GM21360 (cell line): Measurements from ENCODE around the gene YIPF1.
"Not testable (repeated sequence)": the region's sequence is repeated elsewhere in the genome, so short reads cannot be mapped to it uniquely, and the experiment has no call there.

Experiments used
- ATAC-seq: cut with Tn5 transposase; IDR thresholded peaks from one replicate; pipeline ENCODE4 v1.9.1; 2021; ENCODE audit warnings: mild to moderate bottlenecking, moderate library complexity; ENCODE audit not compliant: unreplicated experiment

YIPF1 gene

DNA sequence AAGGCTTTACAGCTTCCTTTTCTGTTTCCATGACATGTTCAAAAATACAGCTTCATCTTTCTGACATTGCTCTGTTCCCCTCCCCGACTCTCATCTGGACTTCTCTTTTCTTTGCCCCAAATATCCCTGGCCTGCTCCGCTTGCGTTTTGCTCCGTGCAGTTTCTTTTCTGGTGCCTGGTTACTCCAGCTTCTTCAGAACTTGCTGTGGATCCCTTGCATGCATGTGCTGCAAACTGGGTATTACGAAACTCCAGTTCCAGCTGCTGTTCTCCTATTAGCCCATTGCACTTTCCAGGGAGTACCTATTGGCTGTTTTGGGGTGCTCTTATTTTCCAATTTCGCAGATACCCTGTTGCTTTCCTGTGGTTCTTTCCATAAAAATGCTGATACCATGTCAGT lies 41.6 kb downstream of the YIPF1 start:
- no peak for ATAC-seq

- no peak for ATAC-seq
These were observed 47.2 kb downstream of the YIPF1 start for GRCh38 chr1:53842347-53842746.

- no peak for ATAC-seq
These were observed 51.0 kb downstream of the YIPF1 start for GRCh38 chr1:53838654-53838974.

- peak; percentile 77 for ATAC-seq
These were observed 51.5 kb downstream of the YIPF1 start, which contains the start of gene NDC1 for GRCh38 chr1:53837924-53838653. Gene NDC1 (minus strand): TSS chr1:53838296. CDS start chr1:53838261, 35 bp downstream.

GRCh38 chr1:53837646-53837923 lies 52.0 kb downstream of the YIPF1 start:
- ATAC-seq = no peak

DNA sequence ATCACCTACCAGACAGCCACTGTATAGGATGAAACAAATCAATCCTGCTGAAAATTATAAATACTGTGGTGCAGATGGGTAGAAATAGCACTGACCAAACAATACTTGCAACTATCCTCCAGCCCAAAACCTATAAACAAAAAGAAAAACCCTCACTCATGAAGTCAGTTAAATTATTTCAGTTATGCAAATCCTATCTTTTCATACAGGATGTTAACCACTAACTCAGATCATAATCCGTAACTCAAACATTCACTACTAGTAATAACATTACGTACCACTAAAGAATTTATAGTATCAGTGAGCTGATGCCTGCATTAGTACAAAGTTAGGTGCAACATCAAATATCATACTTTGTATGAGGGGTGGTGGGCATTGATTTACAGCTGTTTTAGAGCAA lies 54.1 kb downstream of the YIPF1 start:
- ATAC-seq = no peak

GRCh38 chr1:53834776-53835175 lies 54.8 kb downstream of the YIPF1 start:
- no peak for ATAC-seq

DNA sequence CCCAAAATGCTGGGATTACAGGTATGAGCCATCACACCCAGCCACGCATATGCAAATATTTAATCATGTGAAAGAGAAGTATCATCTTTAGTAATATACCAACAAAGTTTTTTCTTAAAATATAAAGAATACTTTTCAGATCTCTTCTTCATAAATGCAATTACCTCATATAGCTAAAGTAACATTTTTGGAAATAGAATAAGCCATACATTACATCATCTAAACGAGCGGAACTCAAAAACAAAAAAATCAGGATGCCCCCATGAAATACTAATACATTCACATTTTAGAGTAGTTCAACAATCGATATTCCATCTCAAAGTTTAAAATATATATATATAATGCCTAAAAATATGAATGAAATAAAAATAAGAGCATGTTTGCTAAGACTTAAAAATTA lies 56.2 kb downstream of the YIPF1 start:
- no peak for ATAC-seq

DNA sequence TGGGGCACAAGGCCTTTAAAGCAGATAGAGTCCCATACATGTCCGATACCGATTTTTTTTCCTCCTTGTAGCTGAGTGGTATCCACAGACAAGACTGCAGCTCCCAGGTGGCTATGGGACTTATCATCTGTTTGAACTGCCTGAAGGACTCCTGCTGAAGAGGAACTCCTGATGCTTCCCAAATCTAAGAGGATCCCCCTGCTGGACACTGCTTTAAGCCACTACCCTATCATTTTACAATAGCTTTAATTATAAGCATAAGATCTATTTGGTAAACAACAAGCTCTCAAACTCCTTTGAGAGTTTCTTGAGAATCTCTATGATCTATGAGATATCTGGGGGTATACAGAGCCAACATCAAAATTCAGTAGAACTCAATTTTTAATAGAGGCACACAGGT lies 63.2 kb downstream of the YIPF1 start:
- no peak for ATAC-seq

DNA sequence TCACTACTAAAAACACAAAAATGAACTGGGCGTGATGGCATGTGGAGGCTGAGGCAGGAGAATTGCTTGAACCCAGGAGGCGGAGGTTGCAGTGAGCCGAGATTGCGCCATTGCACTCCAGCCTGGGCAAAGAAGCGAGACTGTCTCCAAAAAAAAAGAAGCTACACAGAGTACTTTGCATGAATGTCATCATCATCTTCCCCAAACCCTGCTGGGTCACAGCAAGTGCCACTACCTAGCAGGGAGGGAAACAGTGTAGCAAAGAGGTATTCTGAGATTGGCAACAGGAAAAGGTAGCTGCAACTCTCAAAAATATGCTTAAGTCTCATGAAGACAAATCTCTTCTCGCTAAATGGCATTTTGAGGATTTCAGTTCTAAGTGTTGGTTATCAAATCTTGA lies 64.3 kb downstream of the YIPF1 start:
- no peak for ATAC-seq

- no peak for ATAC-seq
These were observed 66.7 kb downstream of the YIPF1 start for GRCh38 chr1:53822931-53823330.

DNA sequence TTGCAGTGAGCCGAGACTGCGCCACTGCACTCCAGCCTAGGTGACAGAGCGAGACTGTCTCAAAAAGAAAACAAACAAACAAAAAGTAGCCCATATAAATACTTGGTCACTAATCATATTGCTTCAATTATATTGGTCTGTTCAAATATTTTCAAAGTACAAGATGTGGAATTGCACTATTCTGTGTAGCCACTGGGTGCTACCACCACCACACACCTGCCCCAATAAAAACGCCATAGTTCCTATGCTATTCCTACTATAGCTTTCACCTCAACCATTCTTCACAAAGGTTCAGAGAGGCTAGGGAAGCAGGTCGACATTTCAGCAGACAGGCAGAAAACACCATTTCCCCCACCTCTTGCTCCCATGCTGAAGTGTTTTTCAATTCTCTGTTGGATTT lies 68.2 kb downstream of the YIPF1 start:
- ATAC-seq = no peak

DNA sequence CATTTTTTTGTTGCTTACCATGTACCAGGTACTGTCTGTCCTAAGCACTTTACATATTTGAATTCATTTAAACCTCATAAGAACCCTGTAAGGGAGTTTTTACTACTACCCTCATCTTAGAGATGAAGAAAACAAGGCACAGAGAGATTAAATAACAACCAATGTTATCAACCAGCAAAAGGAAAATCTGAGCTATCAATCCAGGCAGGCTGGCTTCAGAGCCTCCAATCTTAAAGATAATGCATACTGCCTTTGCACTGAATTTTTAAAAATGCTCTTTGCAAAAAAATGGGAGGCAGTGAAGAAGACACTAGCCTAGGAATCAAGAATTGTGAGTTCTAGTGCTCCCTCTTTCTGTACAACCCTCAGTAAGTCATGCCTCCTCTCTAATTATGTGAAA lies 70.2 kb downstream of the YIPF1 start:
- no peak for ATAC-seq

DNA sequence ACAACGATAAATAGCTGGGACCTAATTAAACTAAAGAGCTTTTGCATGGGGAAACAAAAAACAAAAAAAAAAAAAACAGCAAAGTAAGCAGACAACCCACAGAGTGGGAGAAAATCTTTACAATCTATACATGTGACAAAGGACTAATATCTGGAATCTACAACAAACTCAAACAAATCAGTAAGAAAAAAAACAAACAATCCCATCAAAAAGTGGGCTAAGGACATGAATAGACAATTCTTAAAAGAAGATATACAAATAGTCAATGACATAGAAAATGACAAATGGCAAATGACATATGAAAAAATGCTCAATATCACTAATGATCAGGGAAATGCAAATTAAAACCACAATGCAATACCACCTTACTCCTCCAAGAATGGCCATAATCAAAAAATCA lies 73.0 kb downstream of the YIPF1 start:
- ATAC-seq = not testable (repeated sequence)

DNA sequence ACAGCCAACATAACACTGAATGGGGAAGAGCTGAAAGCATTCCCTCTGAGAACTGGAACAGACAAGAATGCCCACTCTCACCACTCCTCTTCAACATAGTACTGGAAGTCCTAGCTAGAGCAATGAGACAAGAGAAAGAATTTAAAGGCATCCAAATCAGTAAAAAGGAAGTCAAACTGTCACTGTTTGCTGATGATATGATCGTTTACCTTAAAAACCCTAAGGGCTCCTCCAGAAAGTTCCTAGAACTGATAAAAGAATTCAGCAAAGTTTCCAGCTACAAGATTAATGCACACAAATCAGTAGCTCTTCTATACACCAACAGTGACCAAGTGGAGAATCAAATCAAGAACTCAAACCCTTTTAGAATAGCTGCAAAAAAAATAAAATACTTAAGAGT lies 74.1 kb downstream of the YIPF1 start:
- ATAC-seq = not testable (repeated sequence)

GRCh38 chr1:53811414-53811851 lies 78.2 kb downstream of the YIPF1 start:
- ATAC-seq = no peak

GRCh38 chr1:53810497-53810896 lies 79.1 kb downstream of the YIPF1 start:
- ATAC-seq = no peak

DNA sequence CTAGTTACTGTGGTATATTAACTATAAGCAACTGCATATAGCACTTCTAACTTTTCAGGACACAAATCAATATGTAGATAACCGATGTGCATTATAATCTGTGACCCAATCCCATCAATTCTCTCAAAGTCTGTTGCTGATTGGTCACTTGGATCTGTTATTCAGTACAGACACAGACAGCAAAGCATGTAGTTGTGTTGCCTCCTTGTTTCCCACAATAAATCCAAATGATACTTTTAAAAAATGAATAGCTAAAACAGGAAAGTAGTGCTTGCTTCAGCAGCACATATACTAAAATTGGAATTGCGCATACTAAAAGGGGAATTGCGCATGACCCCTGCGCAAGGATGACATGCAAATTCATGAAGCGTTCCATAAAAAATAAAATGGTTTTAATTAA lies 79.6 kb downstream of the YIPF1 start:
- ATAC-seq = no peak

DNA sequence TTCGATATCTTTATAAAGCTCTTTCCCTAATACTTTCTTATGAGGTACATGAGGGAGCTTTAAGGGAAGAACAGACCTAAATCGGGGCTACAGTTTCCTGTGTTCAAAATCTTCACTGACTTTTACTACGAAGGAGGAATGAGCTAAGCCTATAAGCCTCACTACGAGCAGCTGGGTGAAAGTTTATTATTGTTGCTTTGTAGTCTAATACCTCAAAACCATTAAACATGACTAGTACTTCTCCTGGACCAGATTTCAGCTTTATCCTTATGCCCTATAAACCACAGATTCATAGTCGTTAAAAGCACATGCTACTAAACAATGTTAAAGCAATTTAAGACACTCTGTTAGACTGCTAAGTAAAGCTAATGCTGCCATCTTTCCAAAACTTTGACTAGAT lies 81.7 kb downstream of the YIPF1 start:
- no peak for ATAC-seq

- no peak for ATAC-seq
These were observed 84.6 kb downstream of the YIPF1 start for GRCh38 chr1:53804791-53805505.

DNA sequence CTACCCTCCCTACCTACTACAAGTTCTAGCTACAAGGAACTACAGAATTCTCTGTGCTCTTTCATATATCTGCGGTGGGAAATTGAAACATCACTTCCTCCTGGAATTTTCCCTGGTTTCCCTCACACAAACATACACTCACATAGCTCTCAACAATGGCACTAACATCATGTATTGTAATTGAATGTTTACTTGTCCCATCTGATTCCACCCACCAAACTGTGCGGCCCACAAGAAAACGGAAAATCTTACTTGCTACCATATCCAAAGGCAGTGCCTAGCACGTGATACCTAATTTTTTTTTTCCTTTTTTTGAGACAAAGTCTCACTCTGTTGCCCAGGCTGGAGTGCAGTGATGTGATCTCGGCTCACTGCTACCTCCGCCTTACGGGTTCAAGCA lies 85.4 kb downstream of the YIPF1 start:
- ATAC-seq = no peak
